Cardiac muscle cell (in vitro differentiated cells and primary cell): ENCODE data around the gene FBXO9. TPM values are rescaled to one million over a fixed set of nuclear protein-coding genes. Genes with fewer than 3 reads are reported as not detected.

ENCODE experiments used
- DNase-seq, 2 donors: peaks; one replicate each; pipeline versions ENCODE4 v3.0.0 to v3.0.0-alpha.2; 2010 to 2017; ENCODE audit warnings: low read depth in 1 of 2, low spot score in 1 of 2
- H3K27ac ChIP-seq: fragments of 200-600 bp; sonication (generic); 2 replicates; pipeline ENCODE4 v1.5.1; 2016
- H3K27me3 ChIP-seq: fragments of 200-600 bp; sonication (generic); 2 replicates; pipeline ENCODE4 v1.6.0; 2016; ENCODE audit warnings: control low read depth
- H3K36me3 ChIP-seq: fragments of 200-600 bp; sonication (generic); 2 replicates; pipeline ENCODE4 v1.5.1; 2016; ENCODE audit warnings: control low read depth
- H3K4me1 ChIP-seq: fragments of 200-600 bp; sonication (generic); 2 replicates; pipeline ENCODE4 v1.8.1; 2017; ENCODE audit warnings: low read depth, mild to moderate bottlenecking, mixed run types
- H3K4me3 ChIP-seq: fragments of 200-600 bp; sonication (generic); 2 replicates; pipeline ENCODE4 v1.5.1; 2016; ENCODE audit warnings: mild to moderate bottlenecking
- H3K9me3 ChIP-seq: fragments of 200-600 bp; sonication (generic); 2 replicates; pipeline ENCODE4 v1.5.1; 2017; ENCODE audit warnings: low read depth, mild to moderate bottlenecking, control low read depth
- CTCF ChIP-seq: IDR thresholded peaks from 2 replicates; pipeline ENCODE4 v1.5.1; 2012; ENCODE audit warnings: low read depth, mild to moderate bottlenecking, low read length
- polyA plus RNA-seq: library from polyadenylated mRNA; unstranded; fragments of >200 nt; fragmentation: Nextera tagmentation; extraction: Ambion mirVana; gene quantifications from 2 replicates; pipeline ENCODE4 v1.2.1, GENCODE V29; 2016
- total RNA-seq: library from RNA; depleted of rRNA; stranded (reverse); fragments of >200 nt; gene quantifications from 2 replicates; pipeline ENCODE4 v1.2.3, GENCODE V29; 2016

Gene FBXO9
- total and polyA plus RNA-seq, 2 experiments from 2014 or later = 69.9 to 182 TPM

- Histone ChIP-seq H3K27me3 (no peaks in the 10 kb centered on the region), H3K27ac (peak overlapping the region; percentile 84), H3K4me1 (peaks cover 22% of the 10 kb centered on the region), H3K4me3 (no peak overlapping the region), H3K36me3 (peaks cover 9% of the 10 kb centered on the region), H3K9me3 (no peaks in the 10 kb centered on the region)
- no peak for TF ChIP-seq CTCF
- DNase-seq = peak in 1 of 2 donors; percentile 26
Measured at GRCh38 chr6:53026526-53026925, 38.7 kb upstream of the FBXO9 start.

- Histone ChIP-seq H3K27me3 (no peaks in the 10 kb centered on the region), H3K36me3 (peaks cover 9% of the 10 kb centered on the region), H3K4me3 (no peak overlapping the region), H3K4me1 (peaks cover 18% of the 10 kb centered on the region), H3K27ac (peak overlapping the region; percentile 84), H3K9me3 (no peaks in the 10 kb centered on the region)
- DNase-seq = peak in 1 of 2 donors; percentile 78
- TF ChIP-seq CTCF = no peak
Measured at GRCh38 chr6:53027131-53027718, 38.0 kb upstream of the FBXO9 start.

- DNase-seq = no peak
- Histone ChIP-seq H3K9me3 (no peaks in the 10 kb centered on the region), H3K4me1 (peaks cover 30% of the 10 kb centered on the region), H3K27me3 (no peaks in the 10 kb centered on the region), H3K4me3 (no peak overlapping the region), H3K36me3 (peaks cover 9% of the 10 kb centered on the region), H3K27ac (peak overlapping the region; percentile 8)
- no peak for TF ChIP-seq CTCF
Measured at GRCh38 chr6:53028467-53028866, 36.7 kb upstream of the FBXO9 start.

- peak overlapping the region; percentile 8 for H3K27ac ChIP-seq
- peaks cover 33% of the 10 kb centered on the region for H3K4me1 ChIP-seq
- TF ChIP-seq CTCF = no peak
- no peaks in the 10 kb centered on the region for H3K9me3 ChIP-seq
- no peak overlapping the region for H3K4me3 ChIP-seq
- no peak for DNase-seq
- peaks cover 9% of the 10 kb centered on the region for H3K36me3 ChIP-seq
- no peaks in the 10 kb centered on the region for H3K27me3 ChIP-seq
Measured at GRCh38 chr6:53029257-53029656, 35.9 kb upstream of the FBXO9 start.

GRCh38 chr6:53029761-53030160 is 35.4 kb upstream of the FBXO9 start:
- no peak for TF ChIP-seq CTCF
- H3K9me3 ChIP-seq = no peaks in the 10 kb centered on the region
- no peak overlapping the region for H3K4me3 ChIP-seq
- no peak for DNase-seq
- H3K36me3 ChIP-seq = peaks cover 9% of the 10 kb centered on the region
- peak overlapping the region; percentile 8 for H3K27ac ChIP-seq
- no peaks in the 10 kb centered on the region for H3K27me3 ChIP-seq
- H3K4me1 ChIP-seq = peaks cover 33% of the 10 kb centered on the region
